SU-DHL-6 (cell line): ENCODE data around the gene ADAMTS7.
A peak's percentile ranks its signal among the peaks of the same experiment; 100 is the strongest.

Source experiments
- CTCF ChIP-seq: fragments of 200-600 bp; sonication (generic); IDR thresholded peaks from one replicate; pipeline ENCODE4 v1.5.1; 2017; ENCODE audit warnings: antibody characterized with exemption, mild to moderate bottlenecking, low read length, moderate library complexity; ENCODE audit not compliant: insufficient read depth, poor library complexity, severe bottlenecking
- EZH2phosphoT487 ChIP-seq: fragments of 200-600 bp; sonication (generic), shearing (Covaris generic); conservative IDR thresholded peaks from 2 replicates; pipeline ENCODE4 v1.6.1; 2018; ENCODE audit warnings: mild to moderate bottlenecking, antibody characterized with exemption, low read length, moderate library complexity, mixed read lengths

- TF ChIP-seq EZH2phosphoT487 (no peak), CTCF (peak; percentile 36)
Observed at GRCh38 chr15:78859971-78860719, 48.9 kb upstream of the ADAMTS7 start.
